GM12865 (cell line): ENCODE measurements around the gene CDC42BPA.

Experiments
- DNase-seq: peaks from one replicate; pipeline ENCODE4 v3.0.0; 2010; ENCODE audit warnings: low read depth
- H3K4me3 ChIP-seq: 2 replicates; pipeline ENCODE4 v1.5.1; 2011; ENCODE audit warnings: mild to moderate bottlenecking, low read depth, low read length, control low read depth
- TF ChIP-seq, protein P1 (sequence below): IDR thresholded peaks from 2 replicates; pipeline ENCODE4 v1.5.1; 2011; ENCODE audit warnings: low read length, control low read depth, low read depth, inconsistent platforms; ENCODE audit not compliant: insufficient read depth; ENCODE audit errors: missing control alignments

The CDC42BPA gene

DNA sequence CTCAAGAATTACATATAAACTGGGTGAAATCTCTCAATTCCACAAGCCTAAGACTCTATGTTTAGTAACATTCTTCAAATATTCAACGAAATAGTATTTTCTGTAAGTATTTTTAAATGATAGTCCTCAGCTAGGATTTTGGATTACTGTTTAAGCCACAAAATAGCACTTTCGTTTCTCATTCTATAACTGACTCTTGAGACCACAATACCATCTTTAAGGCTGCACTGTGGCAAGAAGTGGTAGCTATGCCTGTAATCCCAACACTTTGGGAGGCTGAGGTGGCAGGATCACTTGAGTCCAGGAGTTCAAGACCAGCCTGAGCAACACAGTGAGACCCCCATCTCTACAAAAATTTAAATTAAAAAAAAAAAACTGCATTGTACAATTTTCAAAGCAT, 126.7 kb downstream of the CDC42BPA start:
- DNase-seq: peak; percentile 37
- TF ChIP-seq, protein P1, sequence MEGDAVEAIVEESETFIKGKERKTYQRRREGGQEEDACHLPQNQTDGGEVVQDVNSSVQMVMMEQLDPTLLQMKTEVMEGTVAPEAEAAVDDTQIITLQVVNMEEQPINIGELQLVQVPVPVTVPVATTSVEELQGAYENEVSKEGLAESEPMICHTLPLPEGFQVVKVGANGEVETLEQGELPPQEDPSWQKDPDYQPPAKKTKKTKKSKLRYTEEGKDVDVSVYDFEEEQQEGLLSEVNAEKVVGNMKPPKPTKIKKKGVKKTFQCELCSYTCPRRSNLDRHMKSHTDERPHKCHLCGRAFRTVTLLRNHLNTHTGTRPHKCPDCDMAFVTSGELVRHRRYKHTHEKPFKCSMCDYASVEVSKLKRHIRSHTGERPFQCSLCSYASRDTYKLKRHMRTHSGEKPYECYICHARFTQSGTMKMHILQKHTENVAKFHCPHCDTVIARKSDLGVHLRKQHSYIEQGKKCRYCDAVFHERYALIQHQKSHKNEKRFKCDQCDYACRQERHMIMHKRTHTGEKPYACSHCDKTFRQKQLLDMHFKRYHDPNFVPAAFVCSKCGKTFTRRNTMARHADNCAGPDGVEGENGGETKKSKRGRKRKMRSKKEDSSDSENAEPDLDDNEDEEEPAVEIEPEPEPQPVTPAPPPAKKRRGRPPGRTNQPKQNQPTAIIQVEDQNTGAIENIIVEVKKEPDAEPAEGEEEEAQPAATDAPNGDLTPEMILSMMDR: no peak
- H3K4me3 ChIP-seq: no peak overlapping the region

DNA sequence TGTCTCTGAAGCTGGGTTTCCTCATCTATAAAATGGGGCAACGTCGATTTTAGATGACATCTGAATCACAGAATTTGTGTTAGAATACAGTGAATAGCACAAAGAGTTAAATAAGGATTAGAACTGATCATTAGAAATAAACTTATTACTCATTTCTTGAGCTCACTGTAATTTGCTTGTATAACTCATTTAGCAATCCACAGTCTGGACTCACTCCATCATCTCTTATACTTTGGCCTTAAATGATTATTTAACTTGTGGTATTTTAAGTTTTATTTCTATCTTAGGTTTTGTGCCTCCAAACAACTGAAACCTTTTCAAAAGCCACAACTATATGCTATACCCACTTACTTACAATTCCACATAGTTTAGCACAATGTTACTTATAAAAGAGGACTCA, 128.0 kb downstream of the CDC42BPA start:
- DNase-seq: no peak
- TF ChIP-seq, protein P1: no peak

DNA sequence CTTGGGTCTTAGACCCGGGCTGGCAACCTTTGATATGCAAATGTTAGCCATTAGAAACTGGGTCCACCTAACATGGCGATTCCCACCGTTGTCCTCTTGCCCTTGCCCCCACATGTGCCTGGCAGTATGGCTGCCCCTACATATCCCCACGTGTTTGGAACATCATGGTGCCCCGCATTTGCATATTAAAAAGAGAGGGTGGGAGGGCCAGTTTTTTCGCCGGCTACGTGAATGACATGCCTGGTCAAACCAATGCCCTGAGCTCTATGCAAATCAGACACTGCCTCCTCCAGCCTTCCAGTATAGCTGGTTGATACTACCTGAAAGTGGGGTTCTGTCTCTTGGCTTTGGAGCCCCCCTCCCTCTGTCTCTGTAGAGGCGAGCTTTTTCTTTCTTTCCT, 133.0 kb downstream of the CDC42BPA start:
- TF ChIP-seq, protein P1: no peak
- no peak overlapping the region for H3K4me3 ChIP-seq
- DNase-seq: no peak

More for the DNA sequence above, 128.0 kb downstream of the CDC42BPA start:
- no peak overlapping the region for H3K4me3 ChIP-seq

DNA sequence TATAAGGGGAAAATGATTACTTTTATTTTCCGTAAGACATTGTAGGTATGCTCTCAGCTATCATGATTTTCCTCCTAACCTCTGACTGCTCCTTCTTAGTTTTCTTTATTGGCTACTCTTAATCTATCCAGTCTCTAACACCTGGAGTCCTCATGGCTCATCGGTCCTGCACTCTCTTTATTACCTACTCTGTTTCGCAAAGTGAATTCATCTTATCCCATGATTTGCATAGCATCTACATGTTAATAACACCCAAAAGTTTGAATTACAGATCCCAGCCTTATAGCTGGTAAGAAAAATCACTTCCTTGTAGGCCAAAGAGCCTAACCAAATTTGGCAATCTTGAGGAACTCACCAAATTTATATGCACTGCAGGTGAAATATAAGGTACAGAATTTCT, 136.3 kb downstream of the CDC42BPA start:
- no peak for DNase-seq
- H3K4me3 ChIP-seq: no peak overlapping the region
- TF ChIP-seq, protein P1: no peak

DNA sequence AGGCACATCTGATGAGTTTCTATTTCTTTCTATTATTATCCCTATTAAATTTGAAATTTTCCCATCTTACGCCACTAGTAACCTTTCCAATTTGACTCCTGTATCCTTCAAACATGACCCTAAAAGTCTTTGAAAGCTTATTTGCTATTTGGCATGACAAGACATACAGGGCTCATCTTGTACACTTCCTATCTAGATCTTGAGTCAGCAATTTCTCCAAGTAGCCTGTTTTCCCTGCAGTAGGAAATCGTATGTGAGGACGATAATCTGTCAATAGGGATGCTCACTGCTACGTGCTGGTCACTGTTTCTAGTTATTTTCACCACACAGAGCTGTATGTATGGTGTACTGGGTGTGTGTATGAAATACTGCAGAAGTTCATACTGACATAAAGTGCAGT, 142.7 kb downstream of the CDC42BPA start:
- H3K4me3 ChIP-seq: no peak overlapping the region
- TF ChIP-seq, protein P1: no peak
- no peak for DNase-seq

DNA sequence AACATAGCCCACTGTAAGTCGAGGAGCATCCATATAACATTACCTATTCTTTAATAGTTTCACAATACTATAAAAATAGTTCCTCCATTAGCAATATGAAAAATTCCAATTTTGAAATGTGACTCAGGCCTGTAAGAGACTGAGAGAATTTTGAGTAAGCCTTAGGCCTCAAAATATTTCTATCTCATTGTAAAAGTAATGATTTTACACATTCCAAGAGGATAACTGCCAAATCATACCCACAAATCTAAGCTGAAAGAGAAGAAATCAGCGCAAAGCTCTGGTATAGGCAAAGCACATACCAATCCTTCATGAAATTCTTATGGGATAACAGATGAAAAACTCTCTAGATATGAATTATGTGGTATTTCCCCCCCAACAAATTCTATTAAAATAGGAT, 144.1 kb downstream of the CDC42BPA start:
- no peak overlapping the region for H3K4me3 ChIP-seq
- TF ChIP-seq, protein P1: no peak
- DNase-seq: no peak

DNA sequence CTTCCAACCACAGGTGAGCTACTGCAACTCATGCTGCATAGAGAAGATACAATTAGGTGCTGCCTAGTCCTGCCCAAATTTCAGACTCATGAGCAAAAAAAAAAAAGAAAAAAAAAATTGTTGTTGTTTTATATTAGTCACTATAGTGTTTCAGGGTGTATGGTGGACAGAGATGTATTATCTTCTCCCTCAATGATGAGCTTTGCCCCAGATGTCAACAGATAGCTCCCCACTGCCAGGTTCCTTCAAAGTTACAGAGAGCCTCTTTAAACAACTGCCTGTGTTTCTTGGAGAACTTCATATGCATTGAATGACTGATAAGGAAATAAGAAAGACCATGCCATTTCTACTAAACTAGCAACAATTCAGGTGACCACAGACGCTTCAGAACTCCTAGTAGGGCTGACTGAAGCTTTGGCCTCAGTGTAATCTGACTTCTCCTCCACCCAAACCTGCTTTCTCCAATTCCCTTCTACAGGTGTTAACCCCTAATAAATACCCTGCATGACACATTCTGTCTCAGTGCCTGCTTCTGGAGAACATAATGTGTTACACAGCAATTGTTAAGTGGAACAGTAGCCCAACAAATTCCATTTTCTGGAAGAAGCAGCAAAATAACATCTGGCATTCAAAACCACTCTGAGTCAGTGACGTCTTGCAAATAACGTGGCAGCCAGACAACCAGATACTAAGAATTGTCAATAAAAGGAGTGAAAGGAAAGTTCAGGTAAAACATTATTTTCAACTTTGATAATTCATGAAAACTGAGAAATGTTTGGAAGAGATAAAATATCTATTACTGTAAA, 147.7 kb downstream of the CDC42BPA start:
- TF ChIP-seq, protein P1: no peak
- no peak for DNase-seq
- H3K4me3 ChIP-seq: no peak overlapping the region
